WTC11 (cell line): ENCODE measurements around the gene KAT6B. TPM values are rescaled to one million over a fixed set of nuclear protein-coding genes. Genes with fewer than 3 reads are reported as not detected.

Experiments
- ATAC-seq: fragments of 200-7000 bp; cut with Tn5 transposase; 2 replicates; pipeline ENCODE4 v1.10.0; 2021; ENCODE audit warnings: mild to moderate bottlenecking, moderate library complexity
- CTCF ChIA-PET: fragments of 300-600 bp; sonication (Branson Sonifier 250); formaldehyde crosslinking; loops from one replicate; lab custom pipeline; 2021; ENCODE audit warnings: antibody characterized with exemption; lab: Charles Lee
- POLR2A ChIA-PET: fragments of 350-600 bp; sonication (Branson Sonifier 250); formaldehyde crosslinking; loops from one replicate; lab custom pipeline; 2021; ENCODE audit warnings: antibody characterized with exemption; lab: Charles Lee
- DNase-seq: peaks from one replicate; pipeline ENCODE4 v3.0.0; 2021; ENCODE audit warnings: low spot score
- H3K27ac Mint-ChIP-seq: 2 replicates; pipeline ENCODE4 v1.8.0; 2021; ENCODE audit warnings: mixed read lengths
- H3K27me3 Mint-ChIP-seq: 2 replicates; pipeline ENCODE4 v1.8.0; 2021; ENCODE audit warnings: low read depth, mild to moderate bottlenecking, moderate library complexity, mixed read lengths
- H3K36me3 Mint-ChIP-seq: 2 replicates; pipeline ENCODE4 v1.8.0; 2021; ENCODE audit warnings: mixed read lengths
- H3K4me1 Mint-ChIP-seq: 2 replicates; pipeline ENCODE4 v1.8.0; 2022; ENCODE audit warnings: mixed read lengths
- H3K4me3 Mint-ChIP-seq: 2 replicates; pipeline ENCODE4 v1.8.0; 2021; ENCODE audit warnings: mild to moderate bottlenecking, moderate library complexity, mixed read lengths
- H3K9me3 Mint-ChIP-seq: 2 replicates; pipeline ENCODE4 v1.8.0; 2021; ENCODE audit warnings: mixed read lengths
- ATF1 ChIP-seq: sonication (generic); formaldehyde crosslinking; IDR thresholded peaks from 2 replicates; pipeline ENCODE4 v1.8.1; 2023; ENCODE audit warnings: mild to moderate bottlenecking, moderate library complexity, missing genetic modification reagents
- CDX4 ChIP-seq: fragments of 250-450 bp; sonication (Bioruptor Pico); IDR thresholded peaks from 2 replicates; pipeline ENCODE4 v1.9.0; 2021; ENCODE audit warnings: moderate library complexity, mild to moderate bottlenecking, inconsistent platforms, borderline replicate concordance
- CREB1 ChIP-seq: sonication (generic); formaldehyde crosslinking; IDR thresholded peaks from 2 replicates; pipeline ENCODE4 v1.8.0; 2023; ENCODE audit warnings: mild to moderate bottlenecking, missing genetic modification reagents
- FOXP1 ChIP-seq: sonication (generic); formaldehyde crosslinking; IDR thresholded peaks from 2 replicates; pipeline ENCODE4 v1.8.0; 2022; ENCODE audit warnings: missing genetic modification reagents, mild to moderate bottlenecking, moderate library complexity, borderline replicate concordance
- GABPB1 ChIP-seq: sonication (generic); formaldehyde crosslinking; IDR thresholded peaks from 2 replicates; pipeline ENCODE4 v1.8.1; 2023; ENCODE audit warnings: mild to moderate bottlenecking, missing genetic modification reagents
- GRHL2 ChIP-seq: fragments of 250-450 bp; sonication (Bioruptor Pico); IDR thresholded peaks from 2 replicates; pipeline ENCODE4 v1.8.0; 2022; ENCODE audit warnings: mild to moderate bottlenecking, moderate library complexity; ENCODE audit not compliant: insufficient replicate concordance, severe bottlenecking
- KAT7 ChIP-seq: sonication (generic); formaldehyde crosslinking; IDR thresholded peaks from 2 replicates; pipeline ENCODE4 v1.8.1; 2023; ENCODE audit warnings: missing genetic modification reagents, mild to moderate bottlenecking, borderline replicate concordance
- PRRX2 ChIP-seq: fragments of 250-450 bp; sonication (Bioruptor Pico); IDR thresholded peaks from 2 replicates; pipeline ENCODE4 v1.8.0; 2021; ENCODE audit warnings: mild to moderate bottlenecking
- SMAD3 ChIP-seq: sonication (generic); formaldehyde crosslinking; IDR thresholded peaks from 2 replicates; pipeline ENCODE4 v1.8.0; 2022; ENCODE audit warnings: missing genetic modification reagents, mild to moderate bottlenecking, borderline replicate concordance
- SP1 ChIP-seq: sonication (generic); formaldehyde crosslinking; conservative IDR thresholded peaks from 2 replicates; pipeline ENCODE4 v1.8.1; 2022; ENCODE audit warnings: missing genetic modification reagents
- TCF7 ChIP-seq: sonication (generic); formaldehyde crosslinking; IDR thresholded peaks from 2 replicates; pipeline ENCODE4 v1.8.0; 2022; ENCODE audit warnings: mild to moderate bottlenecking, low read depth, missing genetic modification reagents, moderate library complexity
- USF1 ChIP-seq: sonication (generic); formaldehyde crosslinking; IDR thresholded peaks from 2 replicates; pipeline ENCODE4 v1.8.0; 2022; ENCODE audit warnings: mild to moderate bottlenecking, missing genetic modification reagents
- ZBTB21 ChIP-seq: sonication (generic); formaldehyde crosslinking; IDR thresholded peaks from 2 replicates; pipeline ENCODE4 v1.8.1; 2023; ENCODE audit warnings: mild to moderate bottlenecking, missing genetic modification reagents, borderline replicate concordance
- ZNF121 ChIP-seq: sonication (generic); formaldehyde crosslinking; IDR thresholded peaks from 2 replicates; pipeline ENCODE4 v1.8.0; 2023; ENCODE audit warnings: missing genetic modification reagents
- ZNF425 ChIP-seq: fragments of 250-450 bp; sonication (Bioruptor Pico); conservative IDR thresholded peaks from 2 replicates; pipeline ENCODE4 v1.9.0; 2021; ENCODE audit warnings: mild to moderate bottlenecking
- ZNF512 ChIP-seq: sonication (generic); formaldehyde crosslinking; IDR thresholded peaks from 2 replicates; pipeline ENCODE4 v1.8.1; 2022; ENCODE audit warnings: missing genetic modification reagents, borderline replicate concordance
- ZNF671 ChIP-seq: fragments of 250-450 bp; sonication (Bioruptor Pico); IDR thresholded peaks from 2 replicates; pipeline ENCODE4 v1.8.0; 2021; ENCODE audit warnings: mild to moderate bottlenecking
- ZSCAN18 ChIP-seq: fragments of 250-450 bp; sonication (Bioruptor Pico); IDR thresholded peaks from 2 replicates; pipeline ENCODE4 v2.1.2; 2022; ENCODE audit warnings: mild to moderate bottlenecking, moderate library complexity
- total RNA-seq: library from RNA; stranded (reverse); gene quantifications from 3 replicates; pipeline ENCODE4 v1.2.3, GENCODE V29; 2021

Gene KAT6B
- total RNA-seq, 1 experiment from 2014 or later, result 18.5 TPM

GRCh38 chr10:74916283-74916682 lies 89.9 kb downstream of the KAT6B start:
- no peak for ATAC-seq
- Mint-ChIP-seq H3K36me3 (peaks cover 12% of the 10 kb centered on the region), H3K27ac (no peak overlapping the region), H3K4me1 (peaks cover 5% of the 10 kb centered on the region), H3K4me3 (no peak overlapping the region), H3K27me3 (no peaks in the 10 kb centered on the region), H3K9me3 (peaks cover 17% of the 10 kb centered on the region)
- DNase-seq, result no peak
- CTCF ChIA-PET, result no interaction called here
- TF ChIP-seq FOXP1 (no peak), ZSCAN18 (CRISPR knock-in tag) (no peak), ATF1 (CRISPR knock-in tag) (no peak), SMAD3 (CRISPR knock-in tag) (no peak), TCF7 (CRISPR knock-in tag) (no peak), SP1 (CRISPR knock-in tag) (no peak), CREB1 (CRISPR knock-in tag) (no peak), ZNF121 (CRISPR knock-in tag) (no peak), PRRX2 (no peak), ZBTB21 (CRISPR knock-in tag) (no peak)
- POLR2A ChIA-PET, result no interaction called here

GRCh38 chr10:74917481-74918077 lies 91.2 kb downstream of the KAT6B start:
- TF ChIP-seq CDX4 (CRISPR knock-in tag) (no peak), ZNF425 (CRISPR knock-in tag) (no peak), ZSCAN18 (CRISPR knock-in tag) (no peak), ZNF671 (CRISPR knock-in tag) (no peak), KAT7 (no peak), SP1 (CRISPR knock-in tag) (no peak), ZNF512 (no peak), GRHL2 (CRISPR knock-in tag) (no peak), GABPB1 (no peak), USF1 (CRISPR knock-in tag) (no peak)
- no peaks in the 10 kb centered on the region for H3K27me3 Mint-ChIP-seq
- peaks cover 12% of the 10 kb centered on the region for H3K36me3 Mint-ChIP-seq
- DNase-seq, result no peak
- no peak overlapping the region for H3K4me3 Mint-ChIP-seq
- H3K4me1 Mint-ChIP-seq, result peaks cover 15% of the 10 kb centered on the region
- ChIA-PET POLR2A (no interaction called here), CTCF (no interaction called here)
- H3K9me3 Mint-ChIP-seq, result peaks cover 17% of the 10 kb centered on the region
- H3K27ac Mint-ChIP-seq, result peak overlapping the region; percentile 35
- ATAC-seq, result peak; percentile 24; the same call in 1 of the 2 replicates
